IMR-90 (cell line): Measurements from ENCODE around the gene PTPN13. TPM values are rescaled to one million over a fixed set of nuclear protein-coding genes. Genes with fewer than 3 reads are reported as not detected.

Experiments used
- ATAC-seq: fragments of 200-7000 bp; cut with Tn5 transposase; 2 replicates; pipeline ENCODE4 v1.9.1; 2020; ENCODE audit warnings: low read depth, mild to moderate bottlenecking, moderate library complexity
- BruUV-seq: library from RNA; stranded (reverse); fragments of 400-500 nt; replicated peaks from 2 replicates; lab custom pipeline; 2021; lab: Mats Ljungman, UMichigan
- CTCF ChIA-PET: fragments of 300-600 bp; formaldehyde crosslinking; extraction: SDS; loops from one replicate; lab custom pipeline; 2021; ENCODE audit warnings: antibody characterized with exemption; lab: Yijun Ruan, JAX
- POLR2A ChIA-PET: fragments of 300-600 bp; sonication (Branson Sonifier 250); formaldehyde crosslinking; loops from one replicate; lab custom pipeline; 2022; ENCODE audit warnings: antibody characterized with exemption; ENCODE audit not compliant: unreplicated experiment; lab: Charles Lee
- DNase-seq: peaks from one replicate; pipeline ENCODE4 v3.0.0; 2013
- H2AFZ ChIP-seq: replicated peaks from 2 replicates; pipeline ENCODE3; 2013; ENCODE audit warnings: low read length, mild to moderate bottlenecking; ENCODE audit not compliant: poor library complexity
- H2AK5ac ChIP-seq: 2 replicates; pipeline ENCODE4 v1.6.1; 2013; ENCODE audit warnings: low read depth, low read length, inconsistent platforms
- H2AK9ac ChIP-seq: replicated peaks from 2 replicates; pipeline ENCODE3; 2013; ENCODE audit warnings: mild to moderate bottlenecking, low read depth, low read length, moderate library complexity; ENCODE audit not compliant: poor library complexity
- H2BK120ac ChIP-seq: 2 replicates; pipeline ENCODE4 v1.6.1; 2013; ENCODE audit warnings: low read depth, low read length, inconsistent platforms
- H2BK15ac ChIP-seq: 3 replicates; pipeline ENCODE4 v1.6.1; 2013; ENCODE audit warnings: low read depth, low read length, inconsistent platforms
- H2BK20ac ChIP-seq: 2 replicates; pipeline ENCODE4 v1.6.1; 2013; ENCODE audit warnings: low read depth, mild to moderate bottlenecking, inconsistent platforms, low read length, moderate library complexity
- H2BK5ac ChIP-seq: 2 replicates; pipeline ENCODE4 v1.6.1; 2013; ENCODE audit warnings: mild to moderate bottlenecking, low read depth, low read length, inconsistent platforms; ENCODE audit not compliant: poor library complexity, severe bottlenecking
- H3K14ac ChIP-seq: replicated peaks from 2 replicates; pipeline ENCODE4 v1.6.1; 2013; ENCODE audit warnings: low read depth, low read length, inconsistent platforms
- H3K18ac ChIP-seq: 2 replicates; pipeline ENCODE4 v1.6.1; 2013; ENCODE audit warnings: low read depth, low read length, control low read depth
- H3K23ac ChIP-seq: 2 replicates; pipeline ENCODE4 v1.6.1; 2013; ENCODE audit warnings: low read depth, low read length, inconsistent platforms
- H3K27ac ChIP-seq: 2 replicates; pipeline ENCODE4 v1.5.1; 2013; ENCODE audit warnings: mild to moderate bottlenecking, control low read depth, low read length; ENCODE audit not compliant: insufficient read depth
- H3K27me3 ChIP-seq: 2 replicates; pipeline ENCODE4 v1.6.1; 2013; ENCODE audit warnings: low read length; ENCODE audit not compliant: control insufficient read depth, insufficient read depth
- H3K36me3 ChIP-seq: 2 replicates; pipeline ENCODE4 v1.6.1; 2013; ENCODE audit warnings: low read length, mixed read lengths; ENCODE audit not compliant: control insufficient read depth, insufficient read depth
- H3K4ac ChIP-seq: 2 replicates; pipeline ENCODE4 v1.6.1; 2013; ENCODE audit warnings: low read depth, low read length, inconsistent platforms
- H3K4me1 ChIP-seq: 2 replicates; pipeline ENCODE4 v1.6.1; 2013; ENCODE audit warnings: low read length, mixed read lengths; ENCODE audit not compliant: control insufficient read depth, insufficient read depth
- H3K4me2 ChIP-seq: 2 replicates; pipeline ENCODE4 v1.6.1; 2013; ENCODE audit warnings: low read depth, mild to moderate bottlenecking, control low read depth, low read length, moderate library complexity
- H3K4me3 ChIP-seq: 2 replicates; pipeline ENCODE4 v1.5.1; 2013; ENCODE audit warnings: low read depth, mild to moderate bottlenecking, control low read depth, low read length, moderate library complexity; ENCODE audit not compliant: insufficient read depth
- H3K56ac ChIP-seq: 2 replicates; pipeline ENCODE4 v1.6.1; 2013; ENCODE audit warnings: low read length, inconsistent platforms; ENCODE audit not compliant: insufficient read depth; ENCODE audit errors: extremely low read depth
- H3K79me1 ChIP-seq, 2 experiments: 2 replicates each; pipeline ENCODE4 v1.6.1; 2013; ENCODE audit warnings: low read length in 2 of 2, inconsistent platforms in 1 of 2, low read depth in 1 of 2
- H3K9ac ChIP-seq: 2 replicates; pipeline ENCODE4 v1.6.1; 2013; ENCODE audit warnings: low read depth, low read length, control low read depth
- H3K9me1 ChIP-seq: 2 replicates; pipeline ENCODE4 v1.6.1; 2013; ENCODE audit warnings: low read length, inconsistent platforms; ENCODE audit not compliant: insufficient read depth
- H3K9me3 ChIP-seq: 2 replicates; pipeline ENCODE4 v1.6.1; 2013; ENCODE audit warnings: low read length; ENCODE audit not compliant: control insufficient read depth, insufficient read depth
- H4K20me1 ChIP-seq: 2 replicates; pipeline ENCODE4 v1.6.1; 2013; ENCODE audit warnings: low read length, inconsistent platforms; ENCODE audit not compliant: insufficient read depth
- H4K5ac ChIP-seq: 2 replicates; pipeline ENCODE4 v1.6.1; 2013; ENCODE audit warnings: mild to moderate bottlenecking, low read depth, low read length, control low read depth
- H4K8ac ChIP-seq, 2 experiments: 2 replicates each; pipeline ENCODE4 v1.6.1; 2013; ENCODE audit warnings: low read depth in 2 of 2, low read length in 2 of 2, control low read depth in 1 of 2, inconsistent platforms in 1 of 2
- H4K91ac ChIP-seq: 2 replicates; pipeline ENCODE4 v1.6.1; 2013; ENCODE audit warnings: low read depth, low read length, inconsistent platforms; ENCODE audit not compliant: insufficient read depth
- BHLHE40 ChIP-seq: fragments of 150-350 bp; IDR thresholded peaks from 2 replicates; pipeline ENCODE4 v1.6.1; 2016; ENCODE audit warnings: mild to moderate bottlenecking, low read depth, low read length
- CEBPB ChIP-seq: IDR thresholded peaks from 2 replicates; pipeline ENCODE4 v1.6.1; 2012; ENCODE audit warnings: low read depth, low read length, improper control_type of control experiment
- CHD1 ChIP-seq: IDR thresholded peaks from 2 replicates; pipeline ENCODE4 v1.6.1; 2012; ENCODE audit warnings: low read depth, low read length, improper control_type of control experiment
- CTCF ChIP-seq: conservative IDR thresholded peaks from 2 replicates; pipeline ENCODE4 v1.5.1; 2012; ENCODE audit warnings: mild to moderate bottlenecking, low read depth, low read length, improper control_type of control experiment
- ELK1 ChIP-seq: fragments of 150-350 bp; IDR thresholded peaks from 2 replicates; pipeline ENCODE4 v1.6.1; 2016; ENCODE audit warnings: low read depth, mild to moderate bottlenecking, low read length, moderate library complexity, borderline replicate concordance
- FOS ChIP-seq: fragments of 150-350 bp; IDR thresholded peaks from 2 replicates; pipeline ENCODE4 v1.6.1; 2016; ENCODE audit warnings: low read depth, low read length
- MAFK ChIP-seq: IDR thresholded peaks from 2 replicates; pipeline ENCODE4 v1.6.1; 2012; ENCODE audit warnings: low read depth, low read length, improper control_type of control experiment
- MAZ ChIP-seq: IDR thresholded peaks from 2 replicates; pipeline ENCODE4 v1.6.1; 2012; ENCODE audit warnings: low read depth, mild to moderate bottlenecking, low read length, improper control_type of control experiment, moderate library complexity, borderline replicate concordance
- MXI1 ChIP-seq: IDR thresholded peaks from 2 replicates; pipeline ENCODE4 v1.6.1; 2012; ENCODE audit warnings: low read depth, mild to moderate bottlenecking, low read length, moderate library complexity, borderline replicate concordance
- NFE2L2 ChIP-seq: fragments of 150-350 bp; IDR thresholded peaks from 2 replicates; pipeline ENCODE4 v1.6.1; 2016; ENCODE audit warnings: low read depth, mild to moderate bottlenecking, low read length
- POLR2A ChIP-seq: IDR thresholded peaks from 2 replicates; pipeline ENCODE4 v1.6.1; 2012; ENCODE audit warnings: mild to moderate bottlenecking, low read depth, low read length
- RAD21 ChIP-seq: IDR thresholded peaks from 2 replicates; pipeline ENCODE4 v1.6.1; 2012; ENCODE audit warnings: low read length, improper control_type of control experiment
- RCOR1 ChIP-seq: IDR thresholded peaks from 2 replicates; pipeline ENCODE4 v1.6.1; 2012; ENCODE audit warnings: mild to moderate bottlenecking, low read length, improper control_type of control experiment; ENCODE audit not compliant: insufficient replicate concordance
- RFX5 ChIP-seq: IDR thresholded peaks from 2 replicates; pipeline ENCODE4 v1.8.0; 2012; ENCODE audit warnings: low read depth, mild to moderate bottlenecking, low read length, moderate library complexity
- SMC3 ChIP-seq: fragments of 150-350 bp; IDR thresholded peaks from 2 replicates; pipeline ENCODE4 v1.6.1; 2016; ENCODE audit warnings: low read depth, mild to moderate bottlenecking, antibody characterized with exemption, low read length, moderate library complexity
- USF2 ChIP-seq: fragments of 150-350 bp; IDR thresholded peaks from 2 replicates; pipeline ENCODE4 v1.6.1; 2017; ENCODE audit warnings: mild to moderate bottlenecking, antibody characterized with exemption, low read length, low read depth
- dilution Hi-C: fragments of 300-500 bp; cut with HindIII; formaldehyde crosslinking; loops from one replicate; pipeline ENCODE4 v1.14.3; 2018; ENCODE audit warnings: low sequenced_read_pairs; ENCODE audit not compliant: unreplicated experiment
- in situ Hi-C: fragments of 300-500 bp; cut with MboI; formaldehyde crosslinking; loops from 3 replicates; pipeline ENCODE4 v1.14.3; 2019; ENCODE audit warnings: low sequenced_read_pairs, inconsistent platforms, mixed read lengths
- intact Hi-C: fragments of 100-400 bp; cut with micrococcal nuclease; formaldehyde crosslinking; loops from 2 replicates; pipeline ENCODE4 v1.10.0; 2022
- polyA plus RNA-seq, 3 experiments: library from polyadenylated mRNA; depleted of rRNA; stranded (reverse); fragments of >200 nt; gene quantifications; 2 replicates each; pipeline ENCODE4 v1.2.3, GENCODE V29; 2012; ENCODE audit warnings: low replicate concordance in 1 of 3
- total RNA-seq: library from RNA; depleted of rRNA; stranded (reverse); fragments of >200 nt; gene quantifications from 2 replicates; pipeline ENCODE4 v1.2.3, GENCODE V29; 2012

Gene PTPN13
- total and polyA plus RNA-seq, 2 of the 4 experiments (the other 2 are of a cell fraction) = 7.7 to 29.0 TPM

- Histone ChIP-seq H3K4ac (no peak overlapping the region), H4K20me1 (peaks cover 3% of the 10 kb centered on the region; the same call in 1 of the 2 replicates), H2BK15ac (no peak overlapping the region), H4K5ac (no peak overlapping the region), H3K9me1 (no peaks in the 10 kb centered on the region), H4K91ac (no peak overlapping the region), H3K4me3 (no peak overlapping the region), H3K36me3 (no peaks in the 10 kb centered on the region), H2BK120ac (no peak overlapping the region), H3K79me1 (peaks cover 4 to 13% of the 10 kb centered on the region in 2 experiments; a peak in 2 of 4 replicates), H3K9me3 (no peaks in the 10 kb centered on the region), H3K14ac (no peak overlapping the region), H3K27ac (no peak overlapping the region), H3K56ac (no peak overlapping the region), H4K8ac (no peak overlapping the region), H2BK20ac (no peak overlapping the region), H3K18ac (no peak overlapping the region), H2AK5ac (no peak overlapping the region), H2AK9ac (no peak overlapping the region), H2BK5ac (no peak overlapping the region), H3K9ac (no peak overlapping the region), H3K23ac (no peak overlapping the region), H3K4me1 (no peaks in the 10 kb centered on the region), H2AFZ (no peak overlapping the region), H3K27me3 (no peaks in the 10 kb centered on the region), H3K4me2 (no peak overlapping the region)
- dilution Hi-C loops (no loop called here), intact Hi-C loops (no loop called here), in situ Hi-C loops (no loop called here)
- ChIA-PET CTCF (interaction anchor here (0.6 kb wide), 1 partner anchor 239 kb away, joined by 5 read pairs; no protein-coding TSS in a partner anchor), POLR2A (no interaction called here)
- no TSS peak for BruUV-seq
- no peak for TF ChIP-seq POLR2A
- no peak for TF ChIP-seq CEBPB
- no peak for TF ChIP-seq NFE2L2
- no peak for TF ChIP-seq ELK1
- TF ChIP-seq MAFK = no peak
- no peak for TF ChIP-seq MXI1
- no peak for TF ChIP-seq CTCF
- TF ChIP-seq RFX5 = no peak
- no peak for TF ChIP-seq FOS
- TF ChIP-seq BHLHE40 = no peak
- TF ChIP-seq MAZ = no peak
- no peak for TF ChIP-seq USF2
- no peak for TF ChIP-seq CHD1
- no peak for TF ChIP-seq RCOR1
- TF ChIP-seq RAD21 = no peak
- TF ChIP-seq SMC3 = no peak
- DNase-seq (no peak), ATAC-seq (no peak)
Measured at GRCh38 chr4:86619656-86620055, 25.5 kb downstream of the PTPN13 start.
